ENCODE results near the gene KCNAB1. TPM values are rescaled to one million over a fixed set of nuclear protein-coding genes. Genes with fewer than 3 reads are reported as not detected.

The KCNAB1 gene
- total RNA-seq, 2 donors from 2014 or later, result 0.49 to 0.81 TPM

DNA sequence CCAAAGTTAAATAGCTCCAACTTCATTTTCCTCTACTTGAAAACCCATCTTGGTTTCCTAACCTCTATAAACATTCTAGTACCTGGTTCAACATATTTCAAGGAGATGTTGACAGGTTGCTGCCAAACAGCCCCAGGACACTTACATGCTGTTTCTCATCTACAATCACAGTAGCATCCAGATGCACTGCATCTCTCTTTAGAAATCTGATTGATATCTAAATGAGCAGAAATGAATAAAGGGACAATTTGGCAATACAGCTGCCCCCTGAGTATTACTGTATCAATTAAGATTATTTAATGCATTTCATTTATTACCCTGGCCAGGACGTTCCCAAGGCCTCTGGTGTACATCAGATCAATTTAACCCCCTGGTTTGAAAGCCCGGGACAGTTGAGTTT lies 360.6 kb downstream of the KCNAB1 start:
- no peak overlapping the region for H3K4me3 ChIP-seq (ENCODE audit: low read length)
- H3K27ac Mint-ChIP-seq, result no peak overlapping the region
- no peaks in the 10 kb centered on the region for H3K9me3 Mint-ChIP-seq
- TF ChIP-seq, protein P1, sequence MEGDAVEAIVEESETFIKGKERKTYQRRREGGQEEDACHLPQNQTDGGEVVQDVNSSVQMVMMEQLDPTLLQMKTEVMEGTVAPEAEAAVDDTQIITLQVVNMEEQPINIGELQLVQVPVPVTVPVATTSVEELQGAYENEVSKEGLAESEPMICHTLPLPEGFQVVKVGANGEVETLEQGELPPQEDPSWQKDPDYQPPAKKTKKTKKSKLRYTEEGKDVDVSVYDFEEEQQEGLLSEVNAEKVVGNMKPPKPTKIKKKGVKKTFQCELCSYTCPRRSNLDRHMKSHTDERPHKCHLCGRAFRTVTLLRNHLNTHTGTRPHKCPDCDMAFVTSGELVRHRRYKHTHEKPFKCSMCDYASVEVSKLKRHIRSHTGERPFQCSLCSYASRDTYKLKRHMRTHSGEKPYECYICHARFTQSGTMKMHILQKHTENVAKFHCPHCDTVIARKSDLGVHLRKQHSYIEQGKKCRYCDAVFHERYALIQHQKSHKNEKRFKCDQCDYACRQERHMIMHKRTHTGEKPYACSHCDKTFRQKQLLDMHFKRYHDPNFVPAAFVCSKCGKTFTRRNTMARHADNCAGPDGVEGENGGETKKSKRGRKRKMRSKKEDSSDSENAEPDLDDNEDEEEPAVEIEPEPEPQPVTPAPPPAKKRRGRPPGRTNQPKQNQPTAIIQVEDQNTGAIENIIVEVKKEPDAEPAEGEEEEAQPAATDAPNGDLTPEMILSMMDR (conservative IDR thresholded peaks at IDR 0.05), result no peak
- H3K4me1 Mint-ChIP-seq, result no peaks in the 10 kb centered on the region
- no peak for DNase-seq
- no peaks in the 10 kb centered on the region for H3K27me3 Mint-ChIP-seq (ENCODE audit: insufficient read depth)
- 93 to 100% methylated on average over 1 to 2 of the region's 2 CpGs for WGBS, 2 experiments (ENCODE audit: insufficient coverage in 1 of 2, insufficient read length in 1 of 2)
- no peaks in the 10 kb centered on the region for H3K9me3 ChIP-seq (ENCODE audit: control insufficient read depth, low read length)
- H3K4me1 ChIP-seq (ENCODE audit: control insufficient read depth, insufficient read depth, low read length), result no peaks in the 10 kb centered on the region
- no peak overlapping the region for H3K9ac ChIP-seq (ENCODE audit: extremely low read depth, low read length, poor library complexity, severe bottlenecking)
- H3K36me3 Mint-ChIP-seq (ENCODE audit: low read depth), result no peaks in the 10 kb centered on the region
- no peak overlapping the region for H3K4me3 Mint-ChIP-seq
- no peak overlapping the region for H3K27ac ChIP-seq (ENCODE audit: low read depth, low read length)
- no peaks in the 10 kb centered on the region for H3K27me3 ChIP-seq (ENCODE audit: control insufficient read depth, insufficient read depth, low read length, poor library complexity, severe bottlenecking)
- no peaks in the 10 kb centered on the region for H3K36me3 ChIP-seq (ENCODE audit: control insufficient read depth, insufficient read depth, low read length)

DNA sequence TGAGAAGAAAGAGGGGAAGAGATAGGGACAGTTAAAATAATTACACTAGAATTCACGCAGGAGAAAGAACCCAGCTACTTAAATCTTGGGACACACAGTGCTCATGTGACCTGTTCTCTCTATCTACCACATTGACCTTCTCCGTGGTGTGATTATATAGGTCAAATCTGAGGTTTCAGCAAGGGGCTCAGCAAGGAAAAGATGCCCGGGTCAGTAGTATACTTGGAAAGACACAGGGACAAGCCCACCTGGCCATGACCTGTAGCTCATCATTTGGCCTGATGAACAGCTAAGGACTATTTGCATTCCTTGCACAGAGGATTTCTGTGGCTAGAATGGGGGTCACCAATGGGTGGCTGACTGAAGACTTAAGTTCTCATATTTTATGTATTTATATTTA lies 362.6 kb downstream of the KCNAB1 start:
- Histone ChIP-seq H3K4me3 (ENCODE audit: low read length) (no peak overlapping the region), H3K4me1 (ENCODE audit: control insufficient read depth, insufficient read depth, low read length) (no peaks in the 10 kb centered on the region), H3K9ac (ENCODE audit: extremely low read depth, low read length, poor library complexity, severe bottlenecking) (no peak overlapping the region), H3K27ac (ENCODE audit: low read depth, low read length) (no peak overlapping the region), H3K36me3 (ENCODE audit: control insufficient read depth, insufficient read depth, low read length) (no peaks in the 10 kb centered on the region), H3K9me3 (ENCODE audit: control insufficient read depth, low read length) (no peaks in the 10 kb centered on the region), H3K27me3 (ENCODE audit: control insufficient read depth, insufficient read depth, low read length, poor library complexity, severe bottlenecking) (no peaks in the 10 kb centered on the region)
- TF ChIP-seq, protein P1 (conservative IDR thresholded peaks at IDR 0.05), result no peak
- no peak for DNase-seq
- Mint-ChIP-seq H3K36me3 (ENCODE audit: low read depth) (no peaks in the 10 kb centered on the region), H3K27me3 (ENCODE audit: insufficient read depth) (no peaks in the 10 kb centered on the region), H3K27ac (no peak overlapping the region), H3K4me3 (no peak overlapping the region), H3K4me1 (no peaks in the 10 kb centered on the region), H3K9me3 (no peaks in the 10 kb centered on the region)
- WGBS, 2 experiments (ENCODE audit: insufficient coverage in 1 of 2, insufficient read length in 1 of 2), result 90 to 91% methylated on average over 2 to 3 of the region's 3 CpGs

DNA sequence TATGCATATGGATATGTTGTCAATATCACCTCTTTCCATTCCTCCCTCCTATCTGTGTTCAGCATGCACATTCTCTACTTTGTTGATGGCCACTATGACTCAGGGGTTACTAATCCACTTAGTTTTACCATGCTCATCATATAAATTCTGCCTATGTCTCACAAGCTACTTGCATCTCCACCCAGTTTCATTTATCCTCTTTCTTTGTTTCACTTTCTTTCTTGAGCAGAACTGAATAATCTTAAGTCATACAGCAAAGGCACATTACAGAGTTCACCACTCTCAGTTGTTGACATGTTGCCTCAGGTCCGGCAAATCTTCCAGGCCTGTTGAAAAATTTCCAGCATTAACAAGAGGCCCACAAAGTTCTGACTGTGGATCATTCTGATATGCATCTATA lies 363.0 kb downstream of the KCNAB1 start:
- Histone ChIP-seq H3K27me3 (ENCODE audit: control insufficient read depth, insufficient read depth, low read length, poor library complexity, severe bottlenecking) (no peaks in the 10 kb centered on the region), H3K9ac (ENCODE audit: extremely low read depth, low read length, poor library complexity, severe bottlenecking) (no peak overlapping the region), H3K4me1 (ENCODE audit: control insufficient read depth, insufficient read depth, low read length) (no peaks in the 10 kb centered on the region), H3K9me3 (ENCODE audit: control insufficient read depth, low read length) (no peaks in the 10 kb centered on the region), H3K4me3 (ENCODE audit: low read length) (no peak overlapping the region), H3K36me3 (ENCODE audit: control insufficient read depth, insufficient read depth, low read length) (no peaks in the 10 kb centered on the region), H3K27ac (ENCODE audit: low read depth, low read length) (no peak overlapping the region)
- Mint-ChIP-seq H3K27me3 (ENCODE audit: insufficient read depth) (no peaks in the 10 kb centered on the region), H3K4me1 (no peaks in the 10 kb centered on the region), H3K4me3 (no peak overlapping the region), H3K36me3 (ENCODE audit: low read depth) (no peaks in the 10 kb centered on the region), H3K9me3 (no peaks in the 10 kb centered on the region), H3K27ac (no peak overlapping the region)
- TF ChIP-seq, protein P1 (conservative IDR thresholded peaks at IDR 0.05), result no peak
- WGBS, 2 experiments (ENCODE audit: insufficient coverage in 1 of 2, insufficient read length in 1 of 2), result 84 to 100% methylated on average over 1 of the region's 1 CpG
- DNase-seq, result no peak

Measured in endodermal cell (in vitro differentiated cells).